ENCODE data around the gene ARID2.

Gene ARID2

GRCh38 chr12:45763381-45763780, 33.9 kb downstream of the ARID2 start:
- FAIRE-seq: no peak

GRCh38 chr12:45768194-45768593, 38.7 kb downstream of the ARID2 start:
- FAIRE-seq: no peak

- no peak for FAIRE-seq
These were observed 44.2 kb downstream of the ARID2 start for GRCh38 chr12:45773747-45774146.

GRCh38 chr12:45774508-45775162, 45.1 kb downstream of the ARID2 start:
- FAIRE-seq: no peak

GRCh38 chr12:45775465-45775864, 46.0 kb downstream of the ARID2 start:
- peak; percentile 11 for FAIRE-seq

GRCh38 chr12:45775964-45776363, 46.5 kb downstream of the ARID2 start:
- FAIRE-seq: no peak

- FAIRE-seq: no peak
These were observed 50.4 kb downstream of the ARID2 start for GRCh38 chr12:45779936-45780335.

- no peak for FAIRE-seq
These were observed 51.6 kb downstream of the ARID2 start for GRCh38 chr12:45781080-45781479.

- FAIRE-seq: no peak
These were observed 55.8 kb downstream of the ARID2 start for GRCh38 chr12:45785315-45785714.

GRCh38 chr12:45789025-45789424, 59.5 kb downstream of the ARID2 start:
- FAIRE-seq: no peak

GRCh38 chr12:45794422-45794821, 64.9 kb downstream of the ARID2 start:
- no peak for FAIRE-seq

GRCh38 chr12:45801625-45802024, 72.1 kb downstream of the ARID2 start:
- no peak for FAIRE-seq

- no peak for FAIRE-seq
These were observed 73.6 kb downstream of the ARID2 start for GRCh38 chr12:45803111-45803510.

- FAIRE-seq: no peak
These were observed 87.1 kb downstream of the ARID2 start for GRCh38 chr12:45816652-45817051.

- no peak for FAIRE-seq
These were observed 98.5 kb downstream of the ARID2 start for GRCh38 chr12:45827974-45828373.

GRCh38 chr12:45828402-45828801, 98.9 kb downstream of the ARID2 start:
- FAIRE-seq: no peak

- FAIRE-seq: no peak
These were observed 102.1 kb downstream of the ARID2 start for GRCh38 chr12:45831590-45831989.

GRCh38 chr12:45833401-45833800, 103.9 kb downstream of the ARID2 start:
- no peak for FAIRE-seq

- FAIRE-seq: peak; percentile 44
These were observed 105.3 kb downstream of the ARID2 start for GRCh38 chr12:45834809-45835208.

GRCh38 chr12:45839917-45840316, 110.4 kb downstream of the ARID2 start:
- no peak for FAIRE-seq

- FAIRE-seq: no peak
These were observed 119.8 kb downstream of the ARID2 start for GRCh38 chr12:45849289-45849688.

GRCh38 chr12:45850302-45850701, 120.8 kb downstream of the ARID2 start:
- FAIRE-seq: no peak

- no peak for FAIRE-seq
These were observed 123.0 kb downstream of the ARID2 start for GRCh38 chr12:45852508-45852907.

- no peak for FAIRE-seq
These were observed 124.0 kb downstream of the ARID2 start for GRCh38 chr12:45853550-45853949.

GRCh38 chr12:45863332-45863731, 133.8 kb downstream of the ARID2 start:
- no peak for FAIRE-seq

Data from G401.6 (cell line).